GM04504 (cell line): Measurements from ENCODE around the gene GCSAML.

Experiments
- DNase-seq: peaks from one replicate; pipeline ENCODE4 v3.0.0-alpha.2; 2012; ENCODE audit warnings: low read depth

GCSAML gene

GRCh38 chr1:247574236-247574635 lies 25.3 kb downstream of the GCSAML start:
- no peak for DNase-seq

GRCh38 chr1:247574664-247575063 lies 25.7 kb downstream of the GCSAML start:
- DNase-seq = no peak

GRCh38 chr1:247576514-247576913 lies 27.6 kb downstream of the GCSAML start:
- no peak for DNase-seq

GRCh38 chr1:247578946-247579460 lies 30.1 kb downstream of the GCSAML start:
- DNase-seq = no peak

GRCh38 chr1:247588060-247588459 lies 39.1 kb downstream of the GCSAML start, which contains the start of gene OR2G2:
OR2G2 (plus strand) TSS chr1:247588360; CDS start chr1:247588360, 0 bp downstream.
- DNase-seq = no peak

GRCh38 chr1:247605286-247605685 lies 56.4 kb downstream of the GCSAML start, which contains the start of gene OR2G3:
OR2G3 (plus strand) TSS chr1:247605586; CDS start chr1:247605586, 0 bp downstream.
- no peak for DNase-seq

GRCh38 chr1:247613405-247613804 lies 64.5 kb downstream of the GCSAML start:
- DNase-seq = no peak

GRCh38 chr1:247614625-247615024 lies 65.7 kb downstream of the GCSAML start:
- DNase-seq = no peak
